ENCODE data around the gene PRKAG2. TPM values are rescaled to one million over a fixed set of nuclear protein-coding genes. Genes with fewer than 3 reads are reported as not detected.

PRKAG2 gene
- total and polyA plus RNA-seq, 2 of the 8 experiments (the other 6 are each of a cell fraction or from before 2014, with no cell fraction given) = 7.5 to 18.1 TPM

DNA sequence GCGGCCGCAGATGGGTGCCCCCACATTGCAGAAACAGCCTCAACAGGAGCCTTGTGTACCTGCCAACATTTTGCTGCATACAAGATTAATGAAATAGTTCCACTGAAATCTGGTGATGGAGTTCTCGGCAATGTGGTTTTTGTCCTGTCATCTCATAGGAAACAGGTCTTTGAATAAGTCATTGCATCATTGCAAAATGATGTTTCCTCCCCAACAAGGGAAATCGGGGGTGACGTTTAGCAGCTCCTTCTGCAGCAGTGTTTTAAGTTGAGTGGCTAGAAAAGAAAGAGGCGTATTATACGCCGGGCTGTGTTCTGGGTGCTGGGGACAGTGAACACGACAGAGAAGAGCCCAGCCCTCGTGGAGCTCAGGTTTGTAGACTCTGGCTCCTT, 177.0 kb downstream of the PRKAG2 start (continued):
- no peak for TF ChIP-seq SUZ12 (IDR thresholded peaks at IDR 0.05; ENCODE audit: low read length)
- no peak for TF ChIP-seq EZH2 (IDR thresholded peaks at IDR 0.05; ENCODE audit: low read depth, low read length, severe bottlenecking)
- TF ChIP-seq TEAD4 (IDR thresholded peaks at IDR 0.05; ENCODE audit: low read depth, low read length) = no peak
- no peak for TF ChIP-seq CHD1 (IDR thresholded peaks at IDR 0.05; ENCODE audit: low read depth, low read length)

Data from H1 (cell line).